Testis (tissue), 3 donors: ENCODE measurements around the gene PLLP. TPM values are rescaled to one million over a fixed set of nuclear protein-coding genes. Genes with fewer than 3 reads are reported as not detected.
A peak's percentile ranks its signal among the peaks of the same experiment; 100 is the strongest.

Experiments
- DNase-seq: peaks from one replicate; pipeline ENCODE4 v3.0.0-alpha.2; 2019
- H3K27ac ChIP-seq, 2 donors: fragments of 200-600 bp; sonication (generic); one replicate each; pipeline ENCODE4 v1.5.1; 2019
- H3K27me3 ChIP-seq: fragments of 200-600 bp; sonication (generic); one replicate; pipeline ENCODE4 v1.5.1; 2019
- H3K36me3 ChIP-seq: fragments of 200-600 bp; sonication (generic); one replicate; pipeline ENCODE4 v1.5.1; 2017; ENCODE audit warnings: low read depth; ENCODE audit errors: missing control alignments
- H3K4me1 ChIP-seq: fragments of 200-600 bp; sonication (generic); one replicate; pipeline ENCODE4 v1.5.1; 2019
- H3K4me3 ChIP-seq, 2 donors: fragments of 200-600 bp; sonication (generic); one replicate each; pipeline ENCODE4 v1.5.1; 2017 to 2019
- H3K9me3 ChIP-seq: fragments of 200-600 bp; sonication (generic); one replicate; pipeline ENCODE4 v1.5.1; 2017
- CTCF ChIP-seq, 3 experiments: fragments of 450-650 bp in 2 of 3; fragments of 200-600 bp in 1 of 3; sonication (generic) in 1 of 3; IDR thresholded peaks; one replicate each; pipeline ENCODE4 v1.5.1; 2016 to 2019; ENCODE audit warnings: antibody characterized with exemption in 3 of 3, mild to moderate bottlenecking in 2 of 3, moderate library complexity in 1 of 3
- POLR2A ChIP-seq: fragments of 450-650 bp; IDR thresholded peaks from one replicate; pipeline ENCODE4 v1.6.1; 2017; ENCODE audit warnings: antibody characterized with exemption, mild to moderate bottlenecking, moderate library complexity
- WGBS, 2 donors: methylation state at CpG; one replicate each; pipeline ENCODE4 v1.1.5; 2018; 5-methylcytosine and 5-hydroxymethylcytosine counted together
- intact Hi-C: fragments of 100-400 bp; cut with DNase I; formaldehyde crosslinking; loops from one replicate; pipeline ENCODE4 v1.15.1; 2023; ENCODE audit warnings: low total_unique reads
- polyA plus RNA-seq: library from polyadenylated mRNA; stranded (reverse); fragments of 350-450 nt; fragmentation: Illumina TruSeq; extraction: RNeasy Lipid Tissue Mini Kit (QIAGEN cat#74804); gene quantifications from one replicate; pipeline ENCODE4 v1.2.3, GENCODE V29; 2014; ENCODE audit warnings: low read depth, low replicate concordance; ENCODE audit not compliant: insufficient read depth
- total RNA-seq, 2 donors: library from RNA; depleted of rRNA; stranded (reverse); fragments of >200 nt; gene quantifications; one replicate each; pipeline ENCODE4 v1.2.3, GENCODE V29; 2016

Gene PLLP
- total and polyA plus RNA-seq, 3 donors from 2014 or later: 15.0 to 39.4 (median 36.1) TPM

GRCh38 chr16:57289391-57290257 is 5.2 kb upstream of the PLLP start:
- no peak overlapping the region for H3K4me3 ChIP-seq
- DNase-seq: no peak

GRCh38 chr16:57285379-57285778 is 907 bp upstream of the PLLP start:
- DNase-seq: no peak
- no peak overlapping the region for H3K27ac ChIP-seq
- intact Hi-C loops: no loop called here

More at GRCh38 chr16:57289391-57290257, 5.2 kb upstream of the PLLP start:
- TF ChIP-seq CTCF (IDR thresholded peaks at IDR 0.05): no peak
- TF ChIP-seq POLR2A: no peak
- 68 to 75% methylated on average over 13 of the region's 14 CpGs for WGBS, 2 donors
- no peaks in the 10 kb centered on the region for H3K9me3 ChIP-seq
- peak overlapping the region; percentile 10 to 19 for H3K27ac ChIP-seq
- intact Hi-C loops: loop anchor here (10.0 kb wide), 1 partner anchor 195 kb away; the partner anchor contains the start of gene CPNE2
- peaks cover 8% of the 10 kb centered on the region for H3K4me1 ChIP-seq
- H3K27me3 ChIP-seq: no peaks in the 10 kb centered on the region
- H3K36me3 ChIP-seq: no peaks in the 10 kb centered on the region

DNA sequence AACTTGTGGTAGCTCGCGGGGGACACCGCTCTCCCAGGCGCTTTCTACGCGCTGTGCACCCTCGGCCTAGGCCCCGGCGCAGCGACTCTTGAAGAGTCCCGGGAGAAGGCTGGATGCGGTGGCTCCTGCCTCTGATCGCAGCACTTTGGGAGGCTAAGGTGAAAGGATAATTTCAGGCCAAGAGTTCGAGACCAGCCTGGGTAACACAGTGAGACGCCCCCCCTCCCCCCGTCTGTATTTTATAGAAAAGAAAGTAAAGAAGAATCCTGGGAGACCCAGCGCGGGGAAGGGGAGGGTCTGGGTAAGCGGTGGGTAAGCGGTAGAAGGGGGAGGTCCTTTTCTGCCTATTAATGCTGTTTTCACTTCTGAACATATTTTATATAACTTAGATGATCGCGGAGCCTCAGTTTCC is 486 bp upstream of the PLLP start:
- H3K9me3 ChIP-seq: no peaks in the 10 kb centered on the region
- H3K4me3 ChIP-seq: peak overlapping the region; percentile 52 to 63
- no peaks in the 10 kb centered on the region for H3K36me3 ChIP-seq
- no peak for DNase-seq
- intact Hi-C loops: no loop called here
- H3K4me1 ChIP-seq: peaks cover 2% of the 10 kb centered on the region
- WGBS, 2 donors: 16 to 17% methylated on average over 22 of the region's 22 CpGs
- TF ChIP-seq POLR2A (no peak), CTCF (IDR thresholded peaks at IDR 0.05) (no peak)
- no peaks in the 10 kb centered on the region for H3K27me3 ChIP-seq
- H3K27ac ChIP-seq: no peak overlapping the region

More at GRCh38 chr16:57285379-57285778, 907 bp upstream of the PLLP start:
- WGBS, 2 donors: 64 to 70% methylated on average over 5 of the region's 5 CpGs
- H3K9me3 ChIP-seq: no peaks in the 10 kb centered on the region
- TF ChIP-seq POLR2A (no peak), CTCF (IDR thresholded peaks at IDR 0.05) (no peak)
- H3K36me3 ChIP-seq: no peaks in the 10 kb centered on the region
- no peak overlapping the region for H3K4me3 ChIP-seq
- H3K4me1 ChIP-seq: peaks cover 6% of the 10 kb centered on the region
- no peaks in the 10 kb centered on the region for H3K27me3 ChIP-seq

- intact Hi-C loops: no loop called here
- Histone ChIP-seq H3K36me3 (no peaks in the 10 kb centered on the region), H3K27ac (no peak overlapping the region), H3K9me3 (no peaks in the 10 kb centered on the region), H3K4me1 (no peaks in the 10 kb centered on the region), H3K4me3 (peak overlapping the region; percentile 52 to 63), H3K27me3 (no peaks in the 10 kb centered on the region)
- TF ChIP-seq CTCF (IDR thresholded peaks at IDR 0.05) (no peak), POLR2A (no peak)
- no peak for DNase-seq
- WGBS, 2 donors: 6 to 11% methylated on average over 14 of the region's 14 CpGs
Observed at GRCh38 chr16:57283959-57284208, 588 bp downstream of the PLLP start.
